ENCODE results near the gene KAT6B.

The KAT6B gene

DNA sequence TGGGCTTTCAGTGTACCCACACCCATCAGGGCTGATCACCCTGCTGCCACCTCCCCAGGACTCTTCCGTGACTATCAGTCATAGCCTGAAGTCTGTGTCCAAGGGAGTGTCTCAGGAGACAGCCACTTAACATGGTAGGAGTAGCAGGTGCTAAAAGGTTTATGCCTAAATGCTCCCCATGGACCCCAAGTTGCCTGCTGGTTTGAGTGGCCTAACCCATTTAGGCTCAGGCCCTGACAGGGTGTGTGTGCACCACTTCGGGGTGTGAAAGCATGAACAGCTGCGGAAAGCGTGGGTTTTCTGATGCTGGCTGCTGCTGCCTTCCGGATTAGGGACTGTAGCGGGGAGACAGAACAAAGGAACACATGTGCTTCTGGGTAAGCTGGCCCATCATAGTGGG lies 191.9 kb downstream of the KAT6B start:
- no peak for DNase-seq (ENCODE audit: low spot score)
- TF ChIP-seq CTCF (IDR thresholded peaks at IDR 0.05; ENCODE audit: extremely low read depth, insufficient read depth, missing control alignments), result no peak
- in situ Hi-C loops (cut with MboI; ENCODE audit: low pct_unique_long_range_greater_than_20kb, low sequenced_read_pairs, unreplicated experiment), result loop anchor here (25.0 kb wide), 1 partner anchor 281 kb away; no protein-coding TSS in a partner anchor

DNA sequence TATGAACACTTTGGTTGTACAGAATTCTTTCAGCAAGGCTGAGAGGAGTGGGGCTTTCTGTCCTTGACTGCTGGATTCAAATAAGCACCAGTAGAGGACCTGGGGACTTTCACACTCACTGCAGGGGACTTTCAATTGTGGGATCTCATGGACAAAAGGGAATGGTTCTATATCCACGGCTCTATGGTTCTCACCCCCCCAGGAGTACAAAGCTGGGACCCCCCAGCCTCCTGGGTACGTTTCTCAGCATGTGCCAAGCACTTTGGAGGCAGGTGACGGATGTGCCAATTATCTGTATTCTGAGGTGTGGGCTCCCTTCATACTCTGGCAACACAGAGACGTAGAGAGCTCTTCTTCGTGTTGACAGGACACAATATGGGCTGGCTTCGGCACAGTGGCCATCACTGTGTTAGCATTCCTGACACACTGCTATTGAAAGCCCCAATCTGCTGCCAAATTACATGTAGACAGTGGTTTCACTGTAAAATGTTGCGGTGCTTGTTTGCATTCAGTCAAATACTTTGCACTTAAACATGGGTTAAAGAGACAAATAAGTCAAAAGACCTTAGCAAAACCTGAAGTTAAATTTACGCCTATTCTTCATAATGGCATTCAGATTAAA lies 192.4 kb downstream of the KAT6B start:
- TF ChIP-seq CTCF (IDR thresholded peaks at IDR 0.05; ENCODE audit: extremely low read depth, insufficient read depth, missing control alignments), result no peak
- in situ Hi-C loops (cut with MboI; ENCODE audit: low pct_unique_long_range_greater_than_20kb, low sequenced_read_pairs, unreplicated experiment), result loop anchor here (25.0 kb wide), 1 partner anchor 281 kb away; no protein-coding TSS in a partner anchor
- no peak for DNase-seq (ENCODE audit: low spot score)

DNA sequence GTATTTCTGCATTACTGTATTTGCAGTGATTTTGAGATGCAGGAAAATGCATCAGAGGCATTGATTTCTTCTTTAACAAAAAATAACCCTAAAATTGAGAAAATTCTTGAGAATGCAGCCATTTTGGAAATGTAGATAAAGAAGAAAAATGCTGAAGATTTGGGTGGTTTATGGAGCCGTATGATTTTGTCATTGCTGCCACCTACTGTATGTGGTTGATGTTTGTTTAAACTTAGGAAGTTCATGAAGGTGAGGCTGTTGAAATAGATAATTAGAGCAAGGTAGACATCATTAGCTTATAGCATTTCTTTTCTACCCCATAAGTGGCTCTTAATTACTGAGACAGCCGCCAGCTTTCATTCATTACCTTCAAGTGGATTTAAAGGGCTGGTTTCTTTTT lies 193.0 kb downstream of the KAT6B start:
- TF ChIP-seq CTCF (IDR thresholded peaks at IDR 0.05; ENCODE audit: extremely low read depth, insufficient read depth, missing control alignments), result peak; percentile 59
- in situ Hi-C loops (cut with MboI; ENCODE audit: low pct_unique_long_range_greater_than_20kb, low sequenced_read_pairs, unreplicated experiment), result loop anchor here (25.0 kb wide), 1 partner anchor 282 kb away; no protein-coding TSS in a partner anchor
- no peak for DNase-seq (ENCODE audit: low spot score)

GRCh38 chr10:75020168-75020567 lies 193.8 kb downstream of the KAT6B start:
- no peak for TF ChIP-seq CTCF (IDR thresholded peaks at IDR 0.05; ENCODE audit: extremely low read depth, insufficient read depth, missing control alignments)
- DNase-seq (ENCODE audit: low spot score), result no peak
- in situ Hi-C loops (cut with MboI; ENCODE audit: low pct_unique_long_range_greater_than_20kb, low sequenced_read_pairs, unreplicated experiment), result loop anchor here (25.0 kb wide), 1 partner anchor 283 kb away; no protein-coding TSS in a partner anchor

DNA sequence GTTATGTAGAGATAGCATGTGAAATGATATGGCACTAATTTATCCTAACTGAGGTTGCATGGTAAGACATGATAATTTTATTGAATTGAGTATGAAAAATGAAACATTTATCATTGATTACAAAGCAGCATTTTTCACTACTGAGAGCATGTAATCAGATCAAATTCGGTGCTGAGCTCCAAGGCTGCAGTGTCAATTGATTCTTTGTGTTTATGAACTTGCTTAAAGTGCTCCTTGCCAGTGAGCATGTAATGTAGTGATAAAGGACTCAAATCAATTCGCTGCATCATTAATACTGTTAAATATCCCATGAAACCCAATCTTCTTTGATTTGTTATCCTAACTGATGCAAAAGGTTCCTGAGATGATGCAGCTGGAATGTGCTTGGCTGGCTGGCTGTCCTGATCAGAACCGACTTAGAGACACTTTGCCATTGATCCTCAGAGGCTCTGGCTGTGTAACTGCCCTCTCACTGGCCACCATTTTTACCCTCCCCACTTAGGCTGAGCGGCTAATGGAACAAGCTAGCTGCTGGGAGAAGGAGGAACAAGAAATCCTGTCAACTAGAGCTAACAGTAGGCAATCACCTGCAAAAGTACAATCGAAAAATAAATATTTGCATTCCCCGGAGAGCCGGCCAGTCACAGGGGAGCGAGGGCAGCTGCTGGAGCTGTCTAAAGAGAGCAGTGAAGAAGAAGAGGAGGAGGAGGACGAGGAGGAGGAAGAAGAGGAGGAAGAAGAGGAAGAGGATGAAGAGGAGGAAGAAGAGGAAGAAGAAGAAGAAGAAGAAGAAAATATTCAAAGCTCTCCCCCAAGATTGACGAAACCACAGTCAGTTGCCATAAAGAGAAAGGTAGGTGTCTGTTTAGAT lies 195.2 kb downstream of the KAT6B start:
- in situ Hi-C loops (cut with MboI; ENCODE audit: low pct_unique_long_range_greater_than_20kb, low sequenced_read_pairs, unreplicated experiment), result loop anchor here (25.0 kb wide), 1 partner anchor 284 kb away; no protein-coding TSS in a partner anchor
- no peak for DNase-seq (ENCODE audit: low spot score)
- no peak for TF ChIP-seq CTCF (IDR thresholded peaks at IDR 0.05; ENCODE audit: extremely low read depth, insufficient read depth, missing control alignments)

DNA sequence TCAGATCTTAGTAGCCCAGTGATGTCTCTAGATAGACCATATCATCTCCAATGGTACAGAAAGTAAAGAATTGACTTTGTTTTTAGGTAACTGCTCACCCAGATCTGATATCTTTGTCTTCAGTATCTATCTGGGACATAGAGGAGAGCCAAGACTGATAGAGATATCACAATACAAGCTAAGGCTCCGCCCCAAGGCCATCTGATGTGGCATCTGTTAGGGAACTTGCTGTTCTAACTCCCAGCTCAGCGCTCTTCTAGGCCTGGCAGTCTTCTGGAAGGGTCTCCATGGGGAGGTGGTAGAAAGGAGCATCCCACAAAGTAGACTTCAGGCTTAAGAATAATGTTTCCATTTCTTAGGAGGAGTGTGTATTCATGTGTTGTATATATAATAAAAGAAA lies 196.7 kb downstream of the KAT6B start:
- in situ Hi-C loops (cut with MboI; ENCODE audit: low pct_unique_long_range_greater_than_20kb, low sequenced_read_pairs, unreplicated experiment), result loop anchor here (25.0 kb wide), 1 partner anchor 286 kb away; no protein-coding TSS in a partner anchor
- DNase-seq (ENCODE audit: low spot score), result no peak
- TF ChIP-seq CTCF (IDR thresholded peaks at IDR 0.05; ENCODE audit: extremely low read depth, insufficient read depth, missing control alignments), result no peak
